Esophagus squamous epithelium (tissue), 4 donors: ENCODE data around the gene HOXA10.

Source experiments
- CTCF ChIP-seq, 6 experiments: fragments of 450-650 bp in 4 of 6; fragments of 200-600 bp in 2 of 6; sonication (generic) in 2 of 6; IDR thresholded peaks; one replicate each; pipeline ENCODE4 v1.5.1; 2016 to 2019; ENCODE audit warnings: antibody characterized with exemption in 6 of 6, mild to moderate bottlenecking in 4 of 6, moderate library complexity in 4 of 6
- POLR2A ChIP-seq, 4 donors: fragments of 450-650 bp; IDR thresholded peaks; one replicate each; pipeline ENCODE4 v1.6.1; 2017; ENCODE audit warnings: antibody characterized with exemption in 4 of 4, mild to moderate bottlenecking in 4 of 4, moderate library complexity in 3 of 4

- TF ChIP-seq CTCF (IDR thresholded peaks at IDR 0.05) (no peak), POLR2A (IDR thresholded peaks at IDR 0.05) (no peak)
Measured at GRCh38 chr7:27121684-27122076, 52.4 kb downstream of the HOXA10 start.
